ENCODE data around the gene LRIT2. TPM values are rescaled to one million over a fixed set of nuclear protein-coding genes. Genes with fewer than 3 reads are reported as not detected.

The LRIT2 gene, protein sequence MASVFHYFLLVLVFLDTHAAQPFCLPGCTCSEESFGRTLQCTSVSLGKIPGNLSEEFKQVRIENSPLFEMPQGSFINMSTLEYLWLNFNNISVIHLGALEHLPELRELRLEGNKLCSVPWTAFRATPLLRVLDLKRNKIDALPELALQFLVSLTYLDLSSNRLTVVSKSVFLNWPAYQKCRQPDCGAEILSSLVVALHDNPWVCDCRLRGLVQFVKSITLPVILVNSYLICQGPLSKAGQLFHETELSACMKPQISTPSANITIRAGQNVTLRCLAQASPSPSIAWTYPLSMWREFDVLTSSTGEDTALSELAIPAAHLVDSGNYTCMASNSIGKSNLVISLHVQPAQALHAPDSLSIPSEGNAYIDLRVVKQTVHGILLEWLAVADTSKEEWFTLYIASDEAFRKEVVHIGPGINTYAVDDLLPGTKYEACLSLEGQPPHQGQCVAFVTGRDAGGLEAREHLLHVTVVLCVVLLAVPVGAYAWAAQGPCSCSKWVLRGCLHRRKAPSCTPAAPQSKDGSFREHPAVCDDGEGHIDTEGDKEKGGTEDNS
- not detected in 2 replicates for total RNA-seq (2014; rRNA removed; shearing (Covaris generic))

DNA sequence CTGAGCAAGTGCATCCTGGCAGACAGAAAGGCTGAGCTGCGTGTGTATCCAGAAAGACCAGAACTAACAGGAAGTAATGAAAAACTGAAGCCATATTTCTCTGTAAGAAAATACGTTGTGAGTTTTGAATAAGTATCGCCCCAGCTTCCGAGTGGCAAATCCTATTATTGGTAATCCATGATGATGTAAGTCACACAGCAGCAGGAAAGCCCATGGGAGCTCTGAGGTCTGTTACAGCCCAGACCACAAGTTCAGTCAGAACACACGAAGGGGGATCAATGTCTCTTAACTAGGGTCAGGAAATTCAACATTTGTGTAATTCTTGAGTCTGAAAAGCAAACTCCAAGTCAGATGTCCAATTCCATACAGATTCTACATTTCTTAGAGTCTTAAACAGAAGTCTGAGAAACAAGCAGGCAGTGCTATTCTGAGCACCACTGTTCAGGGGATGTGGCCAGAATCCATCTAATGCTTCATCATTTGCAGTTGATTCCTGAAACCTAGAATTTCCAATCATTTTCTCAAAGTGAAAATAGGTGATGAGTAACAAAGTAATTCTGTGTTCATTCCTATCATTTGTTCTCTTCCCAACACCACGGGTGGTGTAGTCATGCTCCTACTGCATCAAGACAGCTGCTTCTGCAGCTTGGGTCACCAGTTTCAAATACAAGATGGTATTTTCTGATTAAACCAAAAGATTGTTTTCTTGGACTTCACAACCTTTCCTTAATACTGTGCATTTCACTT lies at the start of gene LRIT2:
Gene LRIT2, minus strand, starts transcription at position 118 of the 747 bp plus-strand sequence. Its CDS starts 24 bp downstream, at position 94.
- DNase-seq: no peak
- Histone ChIP-seq H3K36me3 (replicated peaks; ENCODE audit: control insufficient read depth, insufficient read depth, low read length) (no peaks in the 10 kb centered on the region), H3K27me3 (ENCODE audit: control insufficient read depth, insufficient read depth, low read length) (no peaks in the 10 kb centered on the region; the same call in 1 of the 2 replicates), H3K4me3 (ENCODE audit: insufficient read depth, low read depth, low read length) (no peak within 1 kb of the TSS)

DNA sequence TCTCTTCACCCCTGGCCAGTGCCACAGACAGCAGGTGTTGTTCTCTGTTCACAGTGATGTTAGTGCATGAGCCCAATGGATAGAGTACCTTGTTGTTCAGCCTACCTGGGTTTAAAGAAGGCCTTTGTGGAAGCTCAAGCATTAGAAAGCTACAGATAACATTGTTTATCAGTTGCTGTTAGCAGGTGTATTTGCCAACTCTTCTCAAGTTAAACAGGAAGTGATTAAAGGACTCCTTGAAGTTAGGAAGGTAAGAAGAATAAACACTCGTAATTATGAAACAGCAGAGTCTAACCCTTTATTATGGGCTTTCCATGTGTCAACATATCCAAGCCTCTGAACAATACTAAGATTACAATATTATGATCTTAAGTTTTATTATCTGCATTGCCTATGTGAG lies 45.4 kb upstream of the LRIT2 start:
- H3K27me3 ChIP-seq (ENCODE audit: control insufficient read depth, insufficient read depth, low read length): no peaks in the 10 kb centered on the region
- no peaks in the 10 kb centered on the region for H3K36me3 ChIP-seq (replicated peaks; ENCODE audit: control insufficient read depth, insufficient read depth, low read length)
- no peak for DNase-seq
- no peak overlapping the region for H3K4me3 ChIP-seq (ENCODE audit: insufficient read depth, low read depth, low read length)

DNA sequence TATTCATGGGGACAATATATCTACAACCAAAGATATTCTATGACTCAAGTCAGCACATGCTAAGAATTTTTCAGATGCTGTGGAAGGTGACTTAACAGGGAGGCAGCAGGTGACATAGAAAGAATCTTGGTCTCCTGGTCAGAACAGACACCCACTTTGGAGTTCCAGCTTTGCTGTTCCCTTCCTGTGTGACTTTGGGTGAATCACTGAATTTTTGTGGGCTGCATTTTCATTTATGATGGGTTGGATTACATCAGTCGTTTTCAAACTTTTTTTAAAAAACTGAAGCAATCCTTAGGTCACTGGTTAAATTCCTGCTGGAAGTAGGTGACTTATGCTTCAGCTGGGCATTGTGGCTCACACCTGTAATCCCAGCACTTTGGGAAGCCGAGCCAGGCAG lies 44.4 kb upstream of the LRIT2 start:
- DNase-seq: no peak
- H3K27me3 ChIP-seq (ENCODE audit: control insufficient read depth, insufficient read depth, low read length): no peaks in the 10 kb centered on the region
- no peaks in the 10 kb centered on the region for H3K36me3 ChIP-seq (replicated peaks; ENCODE audit: control insufficient read depth, insufficient read depth, low read length)
- H3K4me3 ChIP-seq (ENCODE audit: insufficient read depth, low read depth, low read length): no peak overlapping the region

DNA sequence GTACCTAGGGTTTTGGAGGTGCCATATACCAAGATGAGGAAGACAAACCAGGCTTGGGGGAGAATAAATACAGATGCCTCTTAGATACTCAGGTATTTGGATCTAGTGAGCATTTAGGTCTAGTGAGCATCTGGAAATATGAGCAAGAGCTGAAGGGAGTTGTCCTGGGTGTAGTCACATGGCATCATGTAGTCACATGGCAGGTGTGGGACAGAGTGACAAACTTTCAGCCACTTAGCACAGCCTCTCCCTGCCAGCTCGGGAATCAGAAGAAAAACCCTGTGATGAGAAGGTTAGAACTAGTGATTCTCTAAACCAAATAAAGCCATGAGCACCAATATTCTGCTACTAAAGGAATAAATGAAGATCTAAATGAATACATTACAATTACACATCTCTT lies 43.8 kb upstream of the LRIT2 start:
- H3K27me3 ChIP-seq (ENCODE audit: control insufficient read depth, insufficient read depth, low read length): no peaks in the 10 kb centered on the region
- no peak for DNase-seq
- H3K36me3 ChIP-seq (replicated peaks; ENCODE audit: control insufficient read depth, insufficient read depth, low read length): no peaks in the 10 kb centered on the region
- H3K4me3 ChIP-seq (ENCODE audit: insufficient read depth, low read depth, low read length): no peak overlapping the region

DNA sequence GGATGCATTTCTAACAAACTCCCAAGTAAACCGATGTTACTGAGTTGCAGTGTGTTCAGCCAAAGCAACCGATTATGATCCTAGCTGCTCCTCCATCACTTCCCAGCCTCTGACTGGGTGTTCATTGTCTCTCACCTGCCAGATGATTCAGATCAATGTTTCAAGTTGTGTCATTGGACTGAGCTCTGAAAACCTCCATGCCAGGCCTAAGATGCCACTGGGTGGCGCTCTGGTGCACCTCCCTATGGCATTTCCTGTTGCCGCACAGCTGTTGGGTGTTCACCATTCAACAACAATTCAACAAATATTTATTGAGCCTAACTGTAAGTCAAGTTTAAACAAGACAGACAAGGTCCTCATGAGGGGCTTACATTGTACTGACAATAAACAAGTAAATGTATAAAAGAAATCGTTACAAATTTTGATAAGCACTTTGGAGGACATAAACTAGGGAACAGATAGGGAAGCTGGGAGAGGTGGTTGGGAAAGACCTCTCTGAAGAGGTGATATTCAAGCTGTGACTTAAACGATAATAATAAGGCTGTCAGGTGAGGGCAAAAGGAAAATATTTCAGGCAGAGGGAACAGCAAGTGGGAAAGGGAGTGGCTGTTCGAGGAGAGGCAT lies 42.3 kb upstream of the LRIT2 start:
- H3K27me3 ChIP-seq (ENCODE audit: control insufficient read depth, insufficient read depth, low read length): no peaks in the 10 kb centered on the region
- no peak overlapping the region for H3K4me3 ChIP-seq (ENCODE audit: insufficient read depth, low read depth, low read length)
- DNase-seq: peak; percentile 59
- no peaks in the 10 kb centered on the region for H3K36me3 ChIP-seq (replicated peaks; ENCODE audit: control insufficient read depth, insufficient read depth, low read length)

DNA sequence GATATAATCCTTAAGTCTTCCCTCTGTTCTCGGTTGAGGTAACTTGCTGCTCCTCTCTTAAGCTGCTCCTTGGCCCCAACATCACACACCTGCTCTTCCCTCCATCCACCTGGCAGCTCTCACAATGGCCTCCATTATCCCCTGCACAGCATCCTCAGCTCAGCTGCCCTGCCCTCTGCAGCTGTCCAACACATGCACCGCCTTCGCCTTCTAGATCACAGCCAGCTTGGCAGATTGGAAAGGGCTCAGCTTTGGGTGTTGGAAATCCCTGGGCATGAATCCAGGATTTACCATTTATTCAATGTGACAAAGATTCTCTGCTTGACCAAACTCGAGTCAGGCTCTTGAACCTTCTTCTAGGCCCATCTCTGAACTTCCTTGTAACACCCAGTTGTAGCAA lies 40.1 kb upstream of the LRIT2 start:
- Histone ChIP-seq H3K27me3 (ENCODE audit: control insufficient read depth, insufficient read depth, low read length) (no peaks in the 10 kb centered on the region), H3K36me3 (replicated peaks; ENCODE audit: control insufficient read depth, insufficient read depth, low read length) (no peaks in the 10 kb centered on the region), H3K4me3 (ENCODE audit: insufficient read depth, low read depth, low read length) (no peak overlapping the region)
- DNase-seq: no peak

DNA sequence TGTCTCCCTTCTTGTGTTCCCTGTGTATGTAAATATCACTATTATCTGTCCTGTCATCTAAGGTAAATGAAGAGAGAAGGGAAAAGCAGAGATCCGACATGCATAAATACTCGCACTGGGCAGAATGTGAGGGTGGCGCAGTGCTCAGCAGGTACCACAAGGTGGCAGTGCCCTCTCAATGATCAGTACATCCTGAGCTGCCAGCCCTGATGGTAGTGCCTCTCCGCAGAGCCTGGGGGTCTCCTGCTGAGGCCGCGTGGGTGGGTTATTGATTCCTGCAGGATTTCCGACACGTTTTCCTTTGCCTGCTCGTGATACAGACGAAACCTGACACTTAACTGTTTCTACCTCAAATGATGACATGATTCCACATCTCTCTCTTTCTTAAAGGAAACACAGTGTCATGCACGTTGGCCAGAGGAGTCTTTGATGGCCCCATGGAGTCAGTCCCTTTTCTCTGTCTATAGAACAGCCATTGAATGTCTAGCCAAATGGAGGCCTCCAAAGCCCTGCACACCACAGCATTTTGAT lies 39.3 kb upstream of the LRIT2 start:
- H3K27me3 ChIP-seq (ENCODE audit: control insufficient read depth, insufficient read depth, low read length): no peaks in the 10 kb centered on the region
- DNase-seq: peak; percentile 77
- no peak overlapping the region for H3K4me3 ChIP-seq (ENCODE audit: insufficient read depth, low read depth, low read length)
- no peaks in the 10 kb centered on the region for H3K36me3 ChIP-seq (replicated peaks; ENCODE audit: control insufficient read depth, insufficient read depth, low read length)

DNA sequence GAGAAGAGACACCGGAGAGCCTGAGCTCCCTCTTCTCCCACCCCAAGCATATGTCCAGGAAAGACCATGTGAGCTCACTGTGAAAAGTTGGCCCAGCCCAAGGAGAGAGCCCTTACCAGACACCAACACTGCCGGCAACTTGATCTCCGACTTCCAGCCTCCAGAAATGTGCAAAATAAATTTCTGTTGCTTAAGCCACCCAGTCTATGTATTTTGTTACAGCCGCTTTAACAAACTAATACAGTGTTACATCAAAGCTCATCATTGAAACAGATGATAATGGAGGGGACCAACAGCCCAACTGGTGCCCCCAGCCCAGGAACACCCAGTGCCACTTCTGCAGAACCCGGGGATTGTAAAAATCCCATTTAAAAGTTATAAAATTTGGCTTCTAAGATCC lies 38.4 kb upstream of the LRIT2 start:
- H3K27me3 ChIP-seq (ENCODE audit: control insufficient read depth, insufficient read depth, low read length): no peaks in the 10 kb centered on the region
- no peak for DNase-seq
- no peaks in the 10 kb centered on the region for H3K36me3 ChIP-seq (replicated peaks; ENCODE audit: control insufficient read depth, insufficient read depth, low read length)
- H3K4me3 ChIP-seq (ENCODE audit: insufficient read depth, low read depth, low read length): no peak overlapping the region

DNA sequence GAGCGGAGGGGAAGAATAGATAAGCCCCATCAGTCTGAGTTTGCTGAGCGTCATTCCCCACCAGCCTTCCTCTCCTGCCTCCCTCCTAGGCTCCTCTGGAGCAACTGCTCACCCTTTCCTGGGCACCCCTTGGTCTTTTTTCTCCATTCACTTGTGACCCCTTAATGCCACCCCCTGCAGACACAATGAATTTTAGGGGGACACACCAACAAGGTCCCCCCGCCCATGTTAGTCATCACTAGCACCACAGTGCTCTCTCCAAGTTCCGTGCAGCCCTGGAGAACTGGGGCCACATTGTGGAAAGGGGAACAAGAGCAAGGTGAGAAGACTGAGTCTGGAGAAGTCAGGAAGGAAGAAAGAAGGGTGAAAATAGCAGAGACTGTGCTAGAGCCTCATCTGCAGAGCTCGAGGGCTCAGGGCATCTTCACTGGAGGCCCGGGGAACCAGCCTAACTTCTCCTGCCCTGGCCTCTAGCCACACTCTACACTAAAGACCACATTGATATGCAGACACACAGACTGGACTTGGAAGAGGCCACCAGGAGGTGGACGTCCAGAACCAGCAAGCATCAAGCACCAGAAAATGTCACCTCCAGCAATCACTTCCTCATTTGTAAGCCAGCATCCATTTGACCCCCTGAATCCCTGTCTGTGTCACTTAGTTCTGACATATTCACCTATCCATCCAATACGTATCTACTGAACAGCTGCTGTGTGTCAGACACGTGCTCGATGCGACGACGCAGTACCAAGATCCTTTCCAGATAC lies 37.0 kb upstream of the LRIT2 start:
- no peak for DNase-seq
- Histone ChIP-seq H3K36me3 (replicated peaks; ENCODE audit: control insufficient read depth, insufficient read depth, low read length) (no peaks in the 10 kb centered on the region), H3K27me3 (ENCODE audit: control insufficient read depth, insufficient read depth, low read length) (no peaks in the 10 kb centered on the region), H3K4me3 (ENCODE audit: insufficient read depth, low read depth, low read length) (no peak overlapping the region)

DNA sequence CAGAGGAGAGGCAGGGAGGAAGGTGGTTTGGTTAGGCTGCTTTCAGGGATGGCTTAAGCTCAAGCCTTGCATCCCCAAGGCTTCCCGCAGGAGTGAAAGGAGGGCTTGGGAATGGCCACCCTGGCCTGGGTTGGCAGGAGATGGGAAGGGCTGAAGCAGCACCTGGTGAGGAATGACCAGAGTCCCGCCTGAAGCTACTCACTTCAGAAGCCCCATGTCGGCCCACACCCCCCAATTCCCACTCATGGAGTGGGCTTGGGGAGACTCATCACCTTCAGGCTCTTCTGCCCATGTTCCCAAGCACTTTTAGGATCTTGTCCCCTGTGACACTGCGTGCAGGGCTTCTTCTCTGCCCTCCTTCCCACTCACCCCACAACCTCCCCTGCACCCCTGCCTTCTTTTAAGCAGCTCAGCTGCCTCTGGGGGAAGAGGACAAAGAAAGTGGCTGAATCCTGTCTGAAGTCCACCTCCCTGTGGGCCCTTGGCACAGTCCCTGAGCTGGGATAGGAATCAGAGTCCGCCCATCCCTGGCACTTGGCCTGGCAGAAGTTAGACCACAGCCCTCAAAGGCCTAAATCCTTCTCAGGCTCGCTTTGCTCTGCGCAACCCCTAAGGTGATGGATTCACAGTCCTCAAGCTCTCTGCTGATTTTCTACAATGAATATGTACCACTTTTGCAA lies 36.0 kb upstream of the LRIT2 start:
- Histone ChIP-seq H3K27me3 (ENCODE audit: control insufficient read depth, insufficient read depth, low read length) (peaks cover 4% of the 10 kb centered on the region), H3K36me3 (replicated peaks; ENCODE audit: control insufficient read depth, insufficient read depth, low read length) (no peaks in the 10 kb centered on the region), H3K4me3 (ENCODE audit: insufficient read depth, low read depth, low read length) (no peak overlapping the region)
- DNase-seq: no peak

DNA sequence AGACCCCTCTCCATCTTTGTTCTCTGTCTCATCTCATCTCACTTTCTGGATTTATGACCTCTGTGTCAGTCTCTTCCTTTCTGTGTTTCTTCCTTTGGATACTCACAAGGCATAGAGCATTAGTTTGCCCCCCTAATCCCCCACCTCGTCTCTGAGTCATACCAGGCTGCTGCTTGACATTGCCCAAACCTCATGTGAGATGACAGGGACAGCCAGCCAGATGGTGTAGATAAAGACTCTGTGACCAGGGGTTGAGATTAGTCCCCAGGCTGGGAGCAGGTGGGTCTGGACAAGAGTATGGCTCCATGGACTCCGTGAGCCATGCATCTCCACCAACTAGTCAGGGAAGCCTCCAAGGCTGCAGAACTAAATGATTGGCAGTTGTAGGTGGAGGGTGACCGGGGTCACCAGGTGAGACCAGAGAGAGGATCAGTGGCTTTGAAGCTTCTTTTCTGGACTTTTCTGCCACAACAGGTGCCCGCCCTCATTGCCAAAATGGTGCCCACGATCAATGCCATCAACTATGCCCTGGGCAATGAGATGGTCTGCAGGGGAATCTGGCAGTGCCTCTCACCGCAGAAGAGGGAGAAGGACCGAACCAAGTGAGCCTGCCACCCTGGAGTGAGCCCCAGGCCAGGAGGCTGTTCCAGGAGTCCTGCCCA lies 32.8 kb upstream of the LRIT2 start:
- Histone ChIP-seq H3K27me3 (ENCODE audit: control insufficient read depth, insufficient read depth, low read length) (peaks cover 4% of the 10 kb centered on the region), H3K36me3 (replicated peaks; ENCODE audit: control insufficient read depth, insufficient read depth, low read length) (no peaks in the 10 kb centered on the region), H3K4me3 (ENCODE audit: insufficient read depth, low read depth, low read length) (no peak overlapping the region)
- DNase-seq: no peak

DNA sequence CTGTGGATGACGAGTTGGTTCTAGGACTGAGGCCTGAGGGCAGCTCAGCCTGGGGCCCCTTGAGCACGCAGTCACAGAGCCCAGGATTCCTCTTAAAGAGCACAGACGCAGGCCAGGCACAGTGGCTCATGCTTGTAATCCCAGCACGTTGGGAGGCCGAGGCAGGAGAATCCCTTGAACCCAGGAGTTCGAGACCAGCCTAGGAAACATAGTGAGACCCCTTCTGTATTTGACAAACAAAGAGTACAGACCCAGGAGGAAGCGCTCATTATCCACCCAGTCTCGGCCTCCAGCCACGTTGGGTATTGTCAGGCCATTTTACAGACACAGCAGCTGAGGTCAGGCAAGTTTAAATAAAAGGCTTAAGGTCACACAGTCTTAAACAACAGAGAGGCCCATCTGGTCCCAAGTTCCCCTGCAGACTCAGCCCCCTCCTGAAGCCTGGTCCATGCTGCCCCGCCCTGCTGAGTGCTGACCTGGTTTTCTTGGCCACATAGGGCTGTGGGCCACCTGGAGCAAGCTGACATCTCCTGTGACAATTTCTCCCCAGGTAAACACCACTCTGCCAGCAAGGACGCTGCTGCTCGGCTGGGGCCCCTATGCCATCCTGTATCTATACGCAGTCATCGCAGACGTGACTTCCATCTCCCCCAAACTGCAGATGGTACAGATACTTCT lies 32.1 kb upstream of the LRIT2 start:
- H3K4me3 ChIP-seq (ENCODE audit: insufficient read depth, low read depth, low read length): no peak overlapping the region
- peaks cover 4% of the 10 kb centered on the region for H3K27me3 ChIP-seq (ENCODE audit: control insufficient read depth, insufficient read depth, low read length)
- DNase-seq: no peak
- no peaks in the 10 kb centered on the region for H3K36me3 ChIP-seq (replicated peaks; ENCODE audit: control insufficient read depth, insufficient read depth, low read length)
